Thoracic aorta (tissue), 2 donors: ENCODE results near the gene EHMT2. TPM values are rescaled to one million over a fixed set of nuclear protein-coding genes. Genes with fewer than 3 reads are reported as not detected.

Source experiments
- ATAC-seq: fragments of 150-250 bp; one replicate; pipeline ENCODE4 v1.8.0; 2017; ENCODE audit warnings: low read depth; ENCODE audit not compliant: insufficient number of reproducible peaks, low FRiP score
- DNase-seq: peaks from one replicate; pipeline ENCODE4 v3.0.0-alpha.2; 2020; ENCODE audit warnings: low spot score
- H3K27ac ChIP-seq, 2 donors: fragments of 200-600 bp; sonication (generic); 1 replicate in 1 of 2; 2 replicates in 1 of 2; pipeline ENCODE4 v1.5.1; 2016; ENCODE audit warnings: mild to moderate bottlenecking in 2 of 2, moderate library complexity in 2 of 2
- H3K27me3 ChIP-seq: fragments of 200-600 bp; sonication (generic); replicated peaks from 2 replicates; pipeline ENCODE4 v1.6.0; 2016; ENCODE audit warnings: mild to moderate bottlenecking; ENCODE audit not compliant: insufficient read depth
- H3K36me3 ChIP-seq: fragments of 200-600 bp; sonication (generic); one replicate; pipeline ENCODE4 v1.5.1; 2016
- H3K4me1 ChIP-seq, 2 donors: fragments of 200-600 bp; sonication (generic); 1 replicate in 1 of 2; 2 replicates in 1 of 2; pipeline versions ENCODE4 v1.5.1 to v1.6.0; 2016; ENCODE audit warnings: low read depth in 2 of 2, mild to moderate bottlenecking in 1 of 2; ENCODE audit not compliant: control insufficient read depth in 1 of 2
- H3K4me3 ChIP-seq: fragments of 200-600 bp; sonication (generic); 2 replicates; pipeline ENCODE4 v1.5.1; 2016; ENCODE audit warnings: mild to moderate bottlenecking
- H3K9me3 ChIP-seq: fragments of 200-600 bp; sonication (generic); 2 replicates; pipeline ENCODE4 v1.5.1; 2016
- CTCF ChIP-seq: fragments of 200-600 bp; sonication (generic); IDR thresholded peaks from one replicate; pipeline ENCODE4 v1.5.1; 2019; ENCODE audit warnings: antibody characterized with exemption
- total RNA-seq, 2 donors: library from RNA; depleted of rRNA; stranded (reverse); fragments of >200 nt; gene quantifications; one replicate each; pipeline versions ENCODE4 v1.1.0 to v1.2.3, GENCODE V29; 2016

Gene EHMT2
- total RNA-seq, 2 donors from 2014 or later = 19.5 to 33.2 TPM

GRCh38 chr6:31876357-31876756, 21.1 kb downstream of the EHMT2 start:
- Histone ChIP-seq H3K36me3 (peaks cover 16% of the 10 kb centered on the region), H3K27me3 (no peaks in the 10 kb centered on the region), H3K4me1 (no peaks in the 10 kb centered on the region), H3K4me3 (no peak overlapping the region), H3K27ac (no peak overlapping the region), H3K9me3 (no peaks in the 10 kb centered on the region)
- TF ChIP-seq CTCF = no peak
- no peak for DNase-seq
- no peak for ATAC-seq

- Histone ChIP-seq H3K4me3 (no peak overlapping the region), H3K27me3 (no peaks in the 10 kb centered on the region), H3K9me3 (no peaks in the 10 kb centered on the region), H3K36me3 (peaks cover 12% of the 10 kb centered on the region), H3K27ac (no peak overlapping the region), H3K4me1 (no peaks in the 10 kb centered on the region)
- ATAC-seq (no peak), DNase-seq (no peak)
- no peak for TF ChIP-seq CTCF
Observed at GRCh38 chr6:31875877-31876276, 21.6 kb downstream of the EHMT2 start.

GRCh38 chr6:31874836-31875572, 22.5 kb downstream of the EHMT2 start:
- no peaks in the 10 kb centered on the region for H3K9me3 ChIP-seq
- DNase-seq = no peak
- H3K4me3 ChIP-seq = no peak overlapping the region
- no peak for ATAC-seq
- no peak overlapping the region for H3K27ac ChIP-seq
- H3K36me3 ChIP-seq = peaks cover 6% of the 10 kb centered on the region
- H3K4me1 ChIP-seq = no peaks in the 10 kb centered on the region
- TF ChIP-seq CTCF = no peak
- no peaks in the 10 kb centered on the region for H3K27me3 ChIP-seq

GRCh38 chr6:31874084-31874670, 23.3 kb downstream of the EHMT2 start:
- DNase-seq = no peak
- Histone ChIP-seq H3K36me3 (no peaks in the 10 kb centered on the region), H3K9me3 (no peaks in the 10 kb centered on the region), H3K4me3 (no peak overlapping the region), H3K4me1 (no peaks in the 10 kb centered on the region), H3K27me3 (no peaks in the 10 kb centered on the region), H3K27ac (no peak overlapping the region)
- TF ChIP-seq CTCF = no peak
- ATAC-seq = no peak

GRCh38 chr6:31871046-31871659, 26.3 kb downstream of the EHMT2 start:
- no peaks in the 10 kb centered on the region for H3K36me3 ChIP-seq
- no peak for TF ChIP-seq CTCF
- no peak overlapping the region for H3K4me3 ChIP-seq
- no peaks in the 10 kb centered on the region for H3K9me3 ChIP-seq
- H3K27ac ChIP-seq = no peak overlapping the region
- DNase-seq = no peak
- no peaks in the 10 kb centered on the region for H3K4me1 ChIP-seq
- no peaks in the 10 kb centered on the region for H3K27me3 ChIP-seq
- ATAC-seq = peak; percentile 32
